Spleen (tissue), 11 donors: ENCODE measurements around the gene LCN12. TPM values are rescaled to one million over a fixed set of nuclear protein-coding genes. Genes with fewer than 3 reads are reported as not detected.

ENCODE experiments used
- DNase-seq: peaks from one replicate; pipeline ENCODE4 v3.0.0-alpha.2; 2020
- H3K27ac ChIP-seq, 8 donors: fragments of 200-600 bp; sonication (generic) in 7 of 8; 1 replicate in 4 of 8; 2 replicates in 4 of 8; pipeline versions ENCODE4 v1.5.0 to v1.8.0; 2016 to 2021; ENCODE audit warnings: inconsistent platforms in 4 of 8, mild to moderate bottlenecking in 4 of 8, moderate library complexity in 1 of 8
- H3K27me3 ChIP-seq, 7 donors: fragments of 200-600 bp; sonication (generic) in 6 of 7; replicated peaks in 1 of 7; 1 replicate in 4 of 7; 2 replicates in 3 of 7; pipeline versions ENCODE4 v1.5.0 to v1.8.0; 2016 to 2021; ENCODE audit warnings: inconsistent platforms in 3 of 7, mild to moderate bottlenecking in 1 of 7
- H3K36me3 ChIP-seq, 6 donors: fragments of 200-600 bp; sonication (generic) in 5 of 6; 1 replicate in 4 of 6; 2 replicates in 2 of 6; pipeline versions ENCODE4 v1.5.0 to v1.8.0; 2016 to 2021; ENCODE audit warnings: inconsistent platforms in 2 of 6
- H3K4me1 ChIP-seq, 6 donors: fragments of 200-600 bp; sonication (generic) in 5 of 6; 1 replicate in 3 of 6; 2 replicates in 3 of 6; pipeline versions ENCODE4 v1.5.0 to v1.8.0; 2016 to 2021; ENCODE audit warnings: inconsistent platforms in 3 of 6
- H3K4me3 ChIP-seq, 8 donors: fragments of 200-600 bp; sonication (generic) in 7 of 8; 1 replicate in 4 of 8; 2 replicates in 4 of 8; pipeline versions ENCODE4 v1.5.0 to v1.8.0; 2016 to 2021; ENCODE audit warnings: inconsistent platforms in 4 of 8, mild to moderate bottlenecking in 4 of 8, moderate library complexity in 2 of 8
- H3K9me3 ChIP-seq, 8 donors: fragments of 200-600 bp; sonication (generic) in 7 of 8; 1 replicate in 4 of 8; 2 replicates in 4 of 8; pipeline versions ENCODE4 v1.5.0 to v1.8.0; 2016 to 2021; ENCODE audit warnings: inconsistent platforms in 4 of 8
- POLR2A ChIP-seq, 3 donors: fragments of 450-650 bp; IDR thresholded peaks; one replicate each; pipeline ENCODE4 v1.5.1; 2017; ENCODE audit warnings: antibody characterized with exemption in 3 of 3, mild to moderate bottlenecking in 1 of 3
- POLR2AphosphoS5 ChIP-seq, 3 donors: sonication (generic); formaldehyde crosslinking; IDR thresholded peaks; one replicate each; pipeline ENCODE4 v1.5.1; 2017; ENCODE audit warnings: antibody characterized with exemption in 3 of 3
- WGBS, 5 donors: extraction: QIAGEN DNeasy Blood & Tissue Kit in 3 of 5; methylation state at CpG; one replicate each; pipeline versions ENCODE4 v1.1.5 to v1.1.7; 2013 to 2018; 5-methylcytosine and 5-hydroxymethylcytosine counted together
- intact Hi-C: fragments of 100-400 bp; cut with DNase I; formaldehyde crosslinking; loops from one replicate; pipeline ENCODE4 v1.15.0; 2023; ENCODE audit warnings: low total_unique reads
- polyA plus RNA-seq, 3 donors: library from polyadenylated mRNA; stranded (reverse); fragments of 200-250 nt; gene quantifications; one replicate each; pipeline ENCODE4 v1.2.1, GENCODE V29; 2013
- total RNA-seq, 7 donors: library from RNA; depleted of rRNA in 3 of 7; stranded (reverse); fragments of >200 nt in 3 of 7; fragmentation: NEBNext Ultra II Directional in 4 of 7; extraction: Animal tissue kit (Norgen Biotek cat#: 25700) in 4 of 7; gene quantifications; one replicate each; pipeline versions ENCODE4 v1.1.0 to v1.2.1, GENCODE V29; 2016 to 2021
- TF ChIP-seq, protein P1 (sequence below), 11 experiments: fragments of 200-600 bp in 7 of 11; fragments of 450-650 bp in 4 of 11; sonication (generic) in 4 of 11; IDR thresholded peaks in 8 of 11; conservative IDR thresholded peaks in 3 of 11; 1 replicate in 7 of 11; 2 replicates in 4 of 11; pipeline versions ENCODE4 v1.4.0 to v1.8.0; 2016 to 2021; ENCODE audit warnings: antibody characterized with exemption in 11 of 11, inconsistent platforms in 4 of 11, mild to moderate bottlenecking in 1 of 11
- donor health status: healthy with polysubstance abuse.
- donor health status: DM: no; HTN: no; CAD: no; lungs with moderate emphysema.
- donor health status: DM: no; HTN: no; CAD: no.
- donor health status: Bipolar disorder and iron deficiency.
- donor health status: healthy.
- donor health status: DM: no; HTN: no; CAD: no.
- donor health status: DM: yes; HTN: yes; CAD: no.

LCN12 gene
- total and polyA plus RNA-seq, 10 donors = 0.83 to 63.4 (median 8.3) TPM

DNA sequence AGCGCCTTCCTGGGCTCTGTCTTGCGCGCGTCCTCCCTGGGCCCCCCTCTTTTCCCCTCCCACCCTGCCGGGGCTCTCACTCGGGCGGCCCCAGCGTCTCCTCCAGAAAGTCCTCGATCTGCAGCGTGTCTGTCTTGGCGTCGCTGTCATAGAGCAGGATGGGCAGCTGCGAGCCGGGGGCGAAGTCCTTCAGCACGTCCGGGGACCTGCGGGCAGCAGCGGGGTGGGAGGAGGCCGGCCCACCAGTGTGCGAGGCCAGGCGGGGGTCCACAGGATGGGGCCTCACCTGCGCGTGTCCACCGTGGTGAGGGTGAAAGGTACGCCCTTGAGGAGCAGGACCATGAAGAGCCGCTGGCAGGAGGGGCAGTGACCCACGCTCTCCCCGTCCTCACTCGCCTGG, 43.3 kb downstream of the LCN12 start:
- intact Hi-C loops = no loop called here
- Histone ChIP-seq H3K4me1 (peaks cover 53 to 92% (median 88%) of the 10 kb centered on the region in 6 donors), H3K9me3 (no peaks in the 10 kb centered on the region)

DNA sequence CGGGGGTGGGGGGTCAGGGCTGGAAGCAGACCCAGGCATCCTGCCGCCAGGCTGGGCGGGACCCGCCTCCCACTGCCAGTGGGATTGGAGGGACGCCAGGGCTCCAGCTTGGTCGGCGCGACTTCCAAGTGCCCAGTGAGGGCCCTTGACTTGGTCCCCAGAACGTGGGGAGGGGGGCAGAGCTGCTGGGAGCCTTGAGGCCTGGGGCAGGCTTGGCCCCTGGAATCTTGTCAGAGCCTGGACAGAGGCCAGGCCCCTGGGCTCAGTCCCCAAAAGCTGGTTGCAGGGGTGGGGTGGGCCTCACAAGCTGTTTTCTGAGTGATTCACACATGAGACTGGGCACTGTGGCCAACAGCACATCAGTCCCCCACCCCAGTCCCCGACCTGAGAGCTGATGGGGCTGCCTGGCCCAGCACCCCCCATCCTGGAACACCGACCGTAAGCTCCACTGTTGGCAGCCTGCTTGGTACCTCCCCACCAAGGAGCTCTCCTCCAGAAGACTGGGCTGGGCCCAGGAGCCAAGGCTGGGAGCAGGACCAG, 43.8 kb downstream of the LCN12 start:
- intact Hi-C loops = no loop called here
- 35 to 58% (median 38%) methylated on average over 8 to 12 of the region's 12 CpGs for WGBS, 5 donors
- no peaks in the 10 kb centered on the region for H3K9me3 ChIP-seq
- H3K4me1 ChIP-seq = peaks cover 56 to 97% (median 93%) of the 10 kb centered on the region in 6 donors
- peaks cover 0 to 30% (median 0%) of the 10 kb centered on the region in 7 donors for H3K27me3 ChIP-seq
- H3K4me3 ChIP-seq = peak overlapping the region in 3 of 8 donors; percentile 27 to 63 (median 30)
- peak overlapping the region; percentile 39 to 89 (median 78) for H3K27ac ChIP-seq
- peaks cover 0 to 21% (median 4%) of the 10 kb centered on the region in 6 donors for H3K36me3 ChIP-seq
- TF ChIP-seq POLR2A (IDR thresholded peaks at IDR 0.05) = no peak
- peak in 2 of 3 donors; percentile 26 to 73 for TF ChIP-seq POLR2AphosphoS5 (IDR thresholded peaks at IDR 0.05)
- no peak for DNase-seq

More for the DNA sequence above, 43.3 kb downstream of the LCN12 start:
- peak overlapping the region in 3 of 8 donors; percentile 27 to 63 (median 30) for H3K4me3 ChIP-seq
- H3K36me3 ChIP-seq = peaks cover 0 to 21% (median 4%) of the 10 kb centered on the region in 6 donors
- DNase-seq = no peak
- H3K27me3 ChIP-seq = peaks cover 0 to 30% (median 0%) of the 10 kb centered on the region in 7 donors
- 44 to 68% (median 46%) methylated on average over 25 to 30 of the region's 30 CpGs for WGBS, 5 donors
- peak overlapping the region in 6 of 8 donors; percentile 39 to 89 (median 81) for H3K27ac ChIP-seq
- TF ChIP-seq POLR2A (IDR thresholded peaks at IDR 0.05) (no peak), POLR2AphosphoS5 (IDR thresholded peaks at IDR 0.05) (peak in 2 of 3 donors; percentile 6 to 59)
- TF ChIP-seq, protein P1, sequence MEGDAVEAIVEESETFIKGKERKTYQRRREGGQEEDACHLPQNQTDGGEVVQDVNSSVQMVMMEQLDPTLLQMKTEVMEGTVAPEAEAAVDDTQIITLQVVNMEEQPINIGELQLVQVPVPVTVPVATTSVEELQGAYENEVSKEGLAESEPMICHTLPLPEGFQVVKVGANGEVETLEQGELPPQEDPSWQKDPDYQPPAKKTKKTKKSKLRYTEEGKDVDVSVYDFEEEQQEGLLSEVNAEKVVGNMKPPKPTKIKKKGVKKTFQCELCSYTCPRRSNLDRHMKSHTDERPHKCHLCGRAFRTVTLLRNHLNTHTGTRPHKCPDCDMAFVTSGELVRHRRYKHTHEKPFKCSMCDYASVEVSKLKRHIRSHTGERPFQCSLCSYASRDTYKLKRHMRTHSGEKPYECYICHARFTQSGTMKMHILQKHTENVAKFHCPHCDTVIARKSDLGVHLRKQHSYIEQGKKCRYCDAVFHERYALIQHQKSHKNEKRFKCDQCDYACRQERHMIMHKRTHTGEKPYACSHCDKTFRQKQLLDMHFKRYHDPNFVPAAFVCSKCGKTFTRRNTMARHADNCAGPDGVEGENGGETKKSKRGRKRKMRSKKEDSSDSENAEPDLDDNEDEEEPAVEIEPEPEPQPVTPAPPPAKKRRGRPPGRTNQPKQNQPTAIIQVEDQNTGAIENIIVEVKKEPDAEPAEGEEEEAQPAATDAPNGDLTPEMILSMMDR (IDR thresholded peaks at IDR 0.05 in 8 of 11, conservative IDR thresholded peaks at IDR 0.05 in 3 of 11) = no peak

DNA sequence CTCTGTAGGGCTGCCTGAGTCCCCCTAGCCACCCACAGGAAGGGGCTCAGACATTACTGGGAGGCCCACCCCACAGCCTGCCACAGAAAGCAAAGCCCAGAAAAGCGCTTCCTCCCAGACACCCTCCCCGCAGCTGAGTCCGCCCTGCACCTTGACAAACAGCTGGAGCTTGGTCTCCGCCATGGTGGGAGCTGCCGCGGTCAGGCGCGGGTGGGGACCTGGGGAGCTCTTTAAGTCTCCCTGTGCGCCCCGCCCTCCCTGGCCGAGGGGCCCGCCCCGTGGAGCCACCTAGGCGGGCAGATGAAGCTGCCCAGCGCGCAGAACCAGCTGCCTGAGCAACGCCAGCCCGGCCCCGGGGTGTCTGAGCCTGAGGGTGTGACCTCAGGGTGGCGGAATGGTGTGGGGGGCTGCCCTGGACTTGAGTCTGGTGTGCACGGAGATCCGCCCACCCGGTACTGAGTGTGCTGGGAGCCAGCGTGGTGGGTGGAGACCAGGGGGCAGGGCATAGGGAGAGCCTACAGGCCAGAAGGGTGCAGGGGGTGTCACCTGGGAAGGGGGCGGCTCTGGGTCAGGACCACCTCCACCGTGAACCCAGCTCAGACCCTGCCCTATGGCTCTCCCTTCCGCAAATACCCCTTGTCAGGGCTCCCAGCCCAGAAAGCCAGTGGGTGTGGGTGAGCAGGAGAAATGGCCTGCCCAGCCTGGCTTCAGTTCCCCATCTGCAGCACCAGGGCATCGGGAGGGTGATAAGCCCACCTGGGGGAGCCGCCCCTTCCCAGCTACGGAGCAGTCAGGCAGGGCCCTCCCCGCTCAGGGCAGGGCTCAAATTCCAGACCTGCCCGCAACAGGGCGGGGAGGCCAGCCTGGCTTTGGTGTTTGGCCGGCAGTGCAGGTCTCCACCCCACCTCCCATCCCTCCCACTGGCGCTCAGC, 44.6 kb downstream of the LCN12 start, which contains the start of gene CLIC3:
Gene CLIC3, minus strand, starts transcription at position 208 of the 932 bp plus-strand sequence. Its CDS starts 25 bp downstream, at position 183.
- Histone ChIP-seq H3K4me3 (peak within 1 kb of the TSS in 6 of 8 donors; percentile 14 to 63 (median 24)), H3K36me3 (peaks cover 0 to 21% (median 4%) of the 10 kb centered on the region in 6 donors), H3K27ac (peak within 1 kb of the TSS; percentile 39 to 89 (median 78)), H3K9me3 (no peaks in the 10 kb centered on the region), H3K27me3 (peaks cover 0 to 30% (median 0%) of the 10 kb centered on the region in 7 donors), H3K4me1 (peaks cover 56 to 98% (median 94%) of the 10 kb centered on the region in 6 donors)
- peak; percentile 88 for DNase-seq
- WGBS, 5 donors = 17 to 30% (median 22%) methylated on average over 8 to 35 of the region's 35 CpGs
- intact Hi-C loops = no loop called here
- TF ChIP-seq POLR2AphosphoS5 (IDR thresholded peaks at IDR 0.05) = peak; percentile 17 to 62 (median 44)
- TF ChIP-seq POLR2A (IDR thresholded peaks at IDR 0.05) = no peak

DNA sequence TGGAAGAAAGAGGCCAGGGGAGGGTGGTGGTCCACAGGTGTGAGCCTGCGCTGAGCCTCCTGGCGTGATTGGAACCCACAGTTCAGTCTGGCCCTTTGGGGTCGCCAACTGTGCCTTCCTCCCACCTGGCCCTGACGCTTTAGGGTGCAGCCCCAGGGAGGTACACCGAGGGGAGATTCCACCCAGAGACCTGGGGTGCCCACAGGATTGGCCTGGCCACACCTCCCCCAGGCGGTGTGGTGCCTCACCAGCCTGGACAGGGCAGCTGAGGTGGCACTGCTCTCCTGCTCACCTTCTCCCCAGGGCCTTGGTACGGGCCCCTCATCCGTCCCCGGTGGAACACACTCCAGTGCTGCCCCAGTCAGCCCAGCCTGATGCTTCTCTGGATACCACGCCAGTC, 45.3 kb downstream of the LCN12 start:
- no peak for TF ChIP-seq POLR2AphosphoS5 (IDR thresholded peaks at IDR 0.05)
- TF ChIP-seq, protein P1 (IDR thresholded peaks at IDR 0.05 in 8 of 11, conservative IDR thresholded peaks at IDR 0.05 in 3 of 11) = no peak
- Histone ChIP-seq H3K4me1 (peaks cover 56 to 100% (median 90%) of the 10 kb centered on the region in 6 donors), H3K27ac (peak overlapping the region; percentile 26 to 89 (median 78)), H3K27me3 (peaks cover 0 to 30% (median 0%) of the 10 kb centered on the region in 7 donors), H3K4me3 (peak overlapping the region in 3 of 8 donors; percentile 27 to 63 (median 30)), H3K9me3 (no peaks in the 10 kb centered on the region), H3K36me3 (peaks cover 0 to 21% (median 4%) of the 10 kb centered on the region in 6 donors)
- intact Hi-C loops = no loop called here
- 72 to 81% (median 78%) methylated on average over 8 to 10 of the region's 10 CpGs for WGBS, 5 donors
- no peak for DNase-seq
